Neural cell (in vitro differentiated cells): ENCODE data around the gene CCDC148. TPM values are rescaled to one million over a fixed set of nuclear protein-coding genes. Genes with fewer than 3 reads are reported as not detected.

ENCODE experiments used
- H2AFZ ChIP-seq: fragments of 200-600, 300-800 bp; sonication (generic), shearing (Covaris generic); 2 replicates; pipeline ENCODE4 v1.6.0; 2014; ENCODE audit warnings: low read depth, mild to moderate bottlenecking, antibody characterized with exemption, low read length, moderate library complexity
- H3F3A ChIP-seq: fragments of 200-600 bp; shearing (Covaris generic); 2 replicates; pipeline ENCODE4 v1.6.1; 2016; ENCODE audit warnings: mild to moderate bottlenecking, moderate library complexity, mixed read lengths, antibody characterized with exemption, low read length; ENCODE audit not compliant: insufficient read depth, poor library complexity, severe bottlenecking
- H3K27ac ChIP-seq: fragments of 200-600, 300-800 bp; sonication (generic), shearing (Covaris generic); 2 replicates; pipeline ENCODE4 v1.5.1; 2014; ENCODE audit warnings: mild to moderate bottlenecking, low read length, moderate library complexity
- H3K27me3 ChIP-seq: fragments of 300-800, 200-600 bp; sonication (generic), shearing (Covaris generic); 2 replicates; pipeline ENCODE4 v1.6.0; 2014; ENCODE audit warnings: mild to moderate bottlenecking, low read depth, low read length, moderate library complexity; ENCODE audit not compliant: insufficient read depth
- H3K36me3 ChIP-seq: fragments of 300-800, 200-600 bp; sonication (generic), shearing (Covaris generic); 2 replicates; pipeline ENCODE4 v1.5.1; 2014; ENCODE audit warnings: mild to moderate bottlenecking, antibody characterized with exemption, low read length, moderate library complexity; ENCODE audit not compliant: insufficient read depth
- H3K4me2 ChIP-seq: fragments of 300-800, 200-600 bp; sonication (generic), shearing (Covaris generic); 2 replicates; pipeline ENCODE4 v1.6.0; 2014; ENCODE audit warnings: mild to moderate bottlenecking, low read length
- H3K4me3 ChIP-seq: fragments of 300-800, 200-600 bp; sonication (generic), shearing (Covaris generic); 2 replicates; pipeline ENCODE4 v1.5.1; 2014; ENCODE audit warnings: mild to moderate bottlenecking, low read length, moderate library complexity
- H3K79me2 ChIP-seq: fragments of 200-600 bp; shearing (Covaris generic); replicated peaks from 2 replicates; pipeline ENCODE4 v1.6.0; 2014; ENCODE audit warnings: mild to moderate bottlenecking, low read length, moderate library complexity; ENCODE audit not compliant: insufficient read depth
- H3K9ac ChIP-seq: fragments of 300-800, 200-600 bp; sonication (generic), shearing (Covaris generic); 2 replicates; pipeline ENCODE4 v1.6.1; 2016; ENCODE audit warnings: mild to moderate bottlenecking, low read length, mixed read lengths
- H3K9me2 ChIP-seq: fragments of 200-600 bp; shearing (Covaris generic); 2 replicates; pipeline ENCODE4 v1.6.1; 2016; ENCODE audit warnings: mild to moderate bottlenecking, low read length, mixed read lengths; ENCODE audit not compliant: insufficient read depth
- H3K9me3 ChIP-seq: fragments of 200-600, 300-800 bp; sonication (generic), shearing (Covaris generic); 2 replicates; pipeline ENCODE4 v1.6.1; 2016; ENCODE audit warnings: mild to moderate bottlenecking, mixed run types, low read length, moderate library complexity, mixed read lengths
- H4K20me1 ChIP-seq: fragments of 200-600 bp; shearing (Covaris generic); 2 replicates; pipeline ENCODE4 v1.6.1; 2016; ENCODE audit warnings: mild to moderate bottlenecking, mixed run types; ENCODE audit not compliant: insufficient read depth
- EP300 ChIP-seq: fragments of 450-650 bp; conservative IDR thresholded peaks from 2 replicates; pipeline ENCODE4 v1.6.1; 2014; ENCODE audit warnings: antibody characterized with exemption, mild to moderate bottlenecking, moderate library complexity; ENCODE audit not compliant: poor library complexity, severe bottlenecking
- EZH2 ChIP-seq: fragments of 200-600, 300-800 bp; shearing (Covaris generic), sonication (generic); IDR thresholded peaks from 2 replicates; pipeline ENCODE4 v1.6.1; 2014; ENCODE audit warnings: antibody characterized with exemption, low read length, borderline replicate concordance, mild to moderate bottlenecking; ENCODE audit not compliant: insufficient read depth, poor library complexity, severe bottlenecking
- MXI1 ChIP-seq: fragments of 450-650 bp; conservative IDR thresholded peaks from 2 replicates; pipeline ENCODE4 v1.6.1; 2014; ENCODE audit warnings: antibody characterized with exemption, mild to moderate bottlenecking; ENCODE audit not compliant: poor library complexity, severe bottlenecking
- POLR2AphosphoS5 ChIP-seq: IDR thresholded peaks from 2 replicates; pipeline ENCODE4 v1.6.1; 2012
- RAD21 ChIP-seq: fragments of 450-650 bp; conservative IDR thresholded peaks from 2 replicates; pipeline ENCODE4 v1.6.1; 2014; ENCODE audit warnings: antibody characterized with exemption, mild to moderate bottlenecking, moderate library complexity
- REST ChIP-seq: IDR thresholded peaks from 2 replicates; pipeline ENCODE4 v1.6.1; 2012; ENCODE audit warnings: borderline replicate concordance
- SMC3 ChIP-seq: fragments of 450-650 bp; conservative IDR thresholded peaks from 2 replicates; pipeline ENCODE4 v1.6.1; 2014; ENCODE audit warnings: antibody characterized with exemption, mild to moderate bottlenecking, moderate library complexity; ENCODE audit not compliant: poor library complexity
- TAF1 ChIP-seq: IDR thresholded peaks from 2 replicates; pipeline ENCODE4 v1.6.1; 2012; ENCODE audit warnings: low read depth
- polyA plus RNA-seq: library from polyadenylated mRNA; depleted of rRNA; stranded (reverse); fragments of >200 nt; gene quantifications from 2 replicates; pipeline ENCODE4 v1.2.3, GENCODE V29; 2014
- TF ChIP-seq, protein P1 (sequence below): fragments of 450-650 bp; IDR thresholded peaks from 2 replicates; pipeline ENCODE4 v1.5.1; 2014; ENCODE audit warnings: antibody characterized with exemption, mild to moderate bottlenecking, moderate library complexity; ENCODE audit not compliant: poor library complexity, severe bottlenecking

The CCDC148 gene
- polyA plus RNA-seq, 1 donor from 2014 or later: 1.8 TPM

- no peaks in the 10 kb centered on the region for H3K27me3 ChIP-seq
- no peak overlapping the region for H3K4me2 ChIP-seq
- H3K9me2 ChIP-seq: no peaks in the 10 kb centered on the region
- H3K9me3 ChIP-seq: no peaks in the 10 kb centered on the region
- H2AFZ ChIP-seq: no peak overlapping the region
- H3K27ac ChIP-seq: no peak overlapping the region
- TF ChIP-seq RAD21: no peak
- no peak for TF ChIP-seq EP300
- TF ChIP-seq SMC3: no peak
- no peak for TF ChIP-seq MXI1
- TF ChIP-seq POLR2AphosphoS5: no peak
- TF ChIP-seq, protein P1, sequence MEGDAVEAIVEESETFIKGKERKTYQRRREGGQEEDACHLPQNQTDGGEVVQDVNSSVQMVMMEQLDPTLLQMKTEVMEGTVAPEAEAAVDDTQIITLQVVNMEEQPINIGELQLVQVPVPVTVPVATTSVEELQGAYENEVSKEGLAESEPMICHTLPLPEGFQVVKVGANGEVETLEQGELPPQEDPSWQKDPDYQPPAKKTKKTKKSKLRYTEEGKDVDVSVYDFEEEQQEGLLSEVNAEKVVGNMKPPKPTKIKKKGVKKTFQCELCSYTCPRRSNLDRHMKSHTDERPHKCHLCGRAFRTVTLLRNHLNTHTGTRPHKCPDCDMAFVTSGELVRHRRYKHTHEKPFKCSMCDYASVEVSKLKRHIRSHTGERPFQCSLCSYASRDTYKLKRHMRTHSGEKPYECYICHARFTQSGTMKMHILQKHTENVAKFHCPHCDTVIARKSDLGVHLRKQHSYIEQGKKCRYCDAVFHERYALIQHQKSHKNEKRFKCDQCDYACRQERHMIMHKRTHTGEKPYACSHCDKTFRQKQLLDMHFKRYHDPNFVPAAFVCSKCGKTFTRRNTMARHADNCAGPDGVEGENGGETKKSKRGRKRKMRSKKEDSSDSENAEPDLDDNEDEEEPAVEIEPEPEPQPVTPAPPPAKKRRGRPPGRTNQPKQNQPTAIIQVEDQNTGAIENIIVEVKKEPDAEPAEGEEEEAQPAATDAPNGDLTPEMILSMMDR: no peak
- TF ChIP-seq TAF1: no peak
- no peak for TF ChIP-seq EZH2
- no peak for TF ChIP-seq REST
- H3K9ac ChIP-seq: no peak overlapping the region
- H3K36me3 ChIP-seq: no peaks in the 10 kb centered on the region
- no peaks in the 10 kb centered on the region for H3F3A ChIP-seq
- no peaks in the 10 kb centered on the region for H3K79me2 ChIP-seq
- H3K4me3 ChIP-seq: no peak overlapping the region
- H4K20me1 ChIP-seq: no peaks in the 10 kb centered on the region
Measured at GRCh38 chr2:158181171-158181570, 275.4 kb downstream of the CCDC148 start.

DNA sequence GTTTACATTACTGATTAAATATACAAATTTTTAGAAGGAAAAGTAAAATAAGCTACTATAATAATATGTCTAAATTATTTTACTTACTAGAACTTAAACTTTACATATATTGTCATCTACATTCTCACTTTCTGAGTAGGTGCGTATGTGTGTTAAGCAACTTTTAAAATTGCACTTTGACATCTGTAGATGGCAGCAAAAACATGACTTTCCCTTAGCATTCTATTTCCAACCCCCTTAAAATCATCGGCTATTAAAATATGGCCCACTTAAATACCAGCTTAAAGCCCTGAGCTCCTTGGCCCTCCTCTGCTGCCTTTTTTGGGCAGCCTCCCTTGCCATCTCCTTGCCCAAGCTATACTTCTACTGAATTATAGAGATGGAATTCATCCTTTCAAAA, 276.9 kb downstream of the CCDC148 start:
- Histone ChIP-seq H4K20me1 (no peaks in the 10 kb centered on the region), H3K36me3 (no peaks in the 10 kb centered on the region), H3K4me2 (no peak overlapping the region), H3K4me3 (no peak overlapping the region), H3K27ac (no peak overlapping the region), H2AFZ (no peak overlapping the region), H3K9me3 (no peaks in the 10 kb centered on the region), H3K9ac (no peak overlapping the region), H3F3A (no peaks in the 10 kb centered on the region), H3K9me2 (no peaks in the 10 kb centered on the region), H3K79me2 (no peaks in the 10 kb centered on the region), H3K27me3 (no peaks in the 10 kb centered on the region)
- TF ChIP-seq SMC3 (peak; percentile 54), EZH2 (no peak), TAF1 (no peak), RAD21 (peak; percentile 60), MXI1 (no peak)
- TF ChIP-seq, protein P1: peak; percentile 47
